GM19455 (cell line): ENCODE data around the gene DUSP28.
"Not testable (repeated sequence)": the region's sequence is repeated elsewhere in the genome, so short reads cannot be mapped to it uniquely, and the experiment has no call there.

ENCODE experiments used
- ATAC-seq: cut with Tn5 transposase; IDR thresholded peaks from one replicate; pipeline ENCODE4 v1.9.1; 2021; ENCODE audit not compliant: unreplicated experiment

DUSP28 gene

DNA sequence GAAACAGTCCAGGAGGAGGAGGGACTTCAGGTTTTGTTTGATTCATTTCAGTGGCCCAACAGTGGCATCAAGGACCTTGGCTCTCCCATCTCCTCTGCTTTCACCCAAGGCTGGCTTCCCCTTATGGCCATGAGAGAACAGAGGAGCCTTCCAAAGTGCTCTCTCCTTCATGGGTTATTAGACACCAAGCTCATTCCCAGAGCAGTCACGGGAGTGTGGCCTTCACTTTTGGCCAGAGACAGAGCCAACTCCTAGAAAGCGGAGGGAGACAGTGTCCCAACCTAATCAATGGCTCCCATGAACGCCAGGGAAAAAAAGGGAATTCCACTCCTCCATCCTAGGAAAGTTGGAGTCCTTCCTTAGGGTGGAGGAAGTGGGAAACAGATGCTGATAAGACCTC, 871 bp upstream of the DUSP28 start:
- no peak for ATAC-seq

GRCh38 chr2:240560480-240561324, 545 bp downstream of the DUSP28 start:
- ATAC-seq: peak; percentile 56

DNA sequence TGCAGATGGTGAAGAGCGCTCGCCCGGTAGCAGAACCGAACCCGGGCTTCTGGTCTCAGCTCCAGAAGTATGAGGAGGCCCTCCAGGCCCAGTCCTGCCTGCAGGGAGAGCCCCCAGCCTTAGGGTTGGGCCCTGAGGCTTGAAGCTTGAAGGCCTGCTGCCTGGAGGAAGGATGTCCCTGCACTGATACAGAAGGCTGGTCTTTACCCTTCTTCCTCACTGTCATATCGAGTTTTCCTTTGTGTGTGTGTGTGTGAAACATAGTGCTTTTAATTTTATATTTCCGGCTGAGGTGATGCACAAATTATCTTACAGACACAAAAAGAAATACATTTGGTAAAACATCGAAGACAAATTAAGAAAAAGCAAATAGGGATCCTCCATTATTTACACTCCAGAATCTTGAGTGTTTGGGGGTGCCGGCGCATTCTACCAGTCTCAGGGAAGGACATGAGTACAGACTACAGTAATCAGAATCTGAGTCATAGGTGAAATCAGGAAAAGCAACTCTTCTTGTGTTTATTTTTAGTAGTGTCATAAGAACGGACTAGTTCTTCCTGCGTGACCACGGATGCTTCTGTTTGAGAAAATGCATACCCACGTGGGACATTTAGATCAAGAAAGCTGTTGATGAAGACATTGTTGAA, 1.3 kb downstream of the DUSP28 start:
- peak; percentile 3 for ATAC-seq

DNA sequence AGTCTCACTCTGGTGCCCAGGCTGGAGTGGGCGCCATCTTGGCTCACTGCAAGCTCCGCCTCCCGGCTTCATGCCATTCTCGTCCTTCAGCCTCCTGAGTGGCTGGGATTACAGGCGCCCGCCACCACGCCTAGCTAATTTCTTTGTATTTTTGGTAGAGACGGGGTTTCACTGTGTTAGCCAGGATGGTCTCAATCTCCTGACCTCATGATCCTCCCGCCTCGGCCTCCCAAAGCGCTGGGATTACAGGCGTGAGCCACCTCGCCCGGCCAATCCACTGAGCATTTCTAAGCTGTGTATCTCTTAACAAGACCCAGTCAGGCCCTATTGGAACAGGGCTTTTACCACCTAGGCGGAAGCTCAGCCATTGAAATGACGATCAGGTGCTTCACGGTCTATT, 3.1 kb downstream of the DUSP28 start:
- not testable (repeated sequence) for ATAC-seq

DNA sequence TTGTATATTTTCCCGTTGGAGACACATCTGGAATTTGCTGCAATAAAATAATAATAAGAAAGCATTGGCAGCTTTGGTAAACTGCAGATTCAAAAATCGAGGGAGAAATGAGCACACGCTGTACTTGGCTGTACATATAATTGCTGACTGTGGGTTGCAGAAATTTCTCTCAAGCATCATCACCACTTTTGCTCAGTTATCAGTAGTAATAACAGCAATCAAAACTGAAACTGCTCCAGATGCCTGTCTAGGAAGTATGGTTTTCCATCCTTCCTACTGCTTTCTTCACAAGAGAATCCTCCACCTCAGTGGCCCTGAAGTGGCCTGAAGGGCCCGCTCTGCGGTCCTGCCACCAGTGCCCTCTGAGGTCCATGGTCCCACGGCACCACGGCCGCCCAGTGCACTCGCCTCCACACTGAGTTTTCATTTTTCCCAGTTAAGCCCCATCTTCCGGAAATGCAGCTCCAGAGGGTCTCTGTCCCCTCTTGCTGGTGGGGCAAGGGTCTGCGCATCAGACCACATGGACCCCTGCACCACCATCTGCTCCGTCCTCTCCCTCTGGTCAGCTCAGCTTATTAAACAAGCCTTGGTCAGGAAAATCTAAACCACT, 3.9 kb downstream of the DUSP28 start:
- no peak for ATAC-seq

- no peak for ATAC-seq
Measured at GRCh38 chr2:240564561-240565332, 4.6 kb downstream of the DUSP28 start.

GRCh38 chr2:240565333-240566202, 5.4 kb downstream of the DUSP28 start:
- ATAC-seq: peak; percentile 37

GRCh38 chr2:240566203-240567136, 6.3 kb downstream of the DUSP28 start:
- peak; percentile 46 for ATAC-seq

DNA sequence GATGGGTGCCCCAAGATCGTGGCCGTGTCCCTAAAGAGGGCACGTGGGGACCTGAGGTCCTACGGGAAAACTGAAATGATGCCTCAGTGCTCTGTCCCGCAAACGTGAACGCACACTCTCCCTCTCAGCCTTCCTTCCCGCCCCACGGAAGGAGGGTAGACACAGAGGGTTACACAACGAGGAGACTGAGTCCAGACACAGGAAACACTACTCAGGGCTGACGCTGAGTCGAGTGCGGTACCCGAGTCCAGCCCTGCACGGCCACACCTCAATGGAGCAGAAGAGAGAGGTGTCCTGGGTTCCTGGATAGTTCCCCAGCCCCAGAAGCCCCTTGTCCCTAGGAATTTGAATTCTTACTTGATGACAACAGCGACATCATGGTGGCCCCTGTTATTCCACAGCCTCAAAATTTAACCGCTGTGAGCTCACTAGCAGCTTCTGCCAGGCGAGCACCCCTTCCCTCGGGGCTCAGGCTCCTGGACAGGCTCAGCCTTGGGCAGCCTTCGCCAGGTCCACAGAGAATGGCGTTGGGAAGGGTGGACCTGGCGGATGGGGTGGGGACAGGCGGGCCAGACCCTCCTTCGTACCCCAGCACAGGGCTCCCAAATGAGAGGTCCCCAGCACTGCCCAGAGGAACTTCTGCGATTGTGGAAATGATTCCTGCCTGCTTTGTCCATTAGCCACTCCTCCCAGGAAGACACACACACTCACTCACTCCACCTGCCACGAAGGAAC, 7.1 kb downstream of the DUSP28 start:
- ATAC-seq: no peak

- peak; percentile 25 for ATAC-seq
Measured at GRCh38 chr2:240567872-240568677, 7.9 kb downstream of the DUSP28 start, which contains the start of gene RNPEPL1. Gene RNPEPL1 (plus strand): TSS chr2:240568484. CDS start chr2:240568587, 103 bp downstream.

DNA sequence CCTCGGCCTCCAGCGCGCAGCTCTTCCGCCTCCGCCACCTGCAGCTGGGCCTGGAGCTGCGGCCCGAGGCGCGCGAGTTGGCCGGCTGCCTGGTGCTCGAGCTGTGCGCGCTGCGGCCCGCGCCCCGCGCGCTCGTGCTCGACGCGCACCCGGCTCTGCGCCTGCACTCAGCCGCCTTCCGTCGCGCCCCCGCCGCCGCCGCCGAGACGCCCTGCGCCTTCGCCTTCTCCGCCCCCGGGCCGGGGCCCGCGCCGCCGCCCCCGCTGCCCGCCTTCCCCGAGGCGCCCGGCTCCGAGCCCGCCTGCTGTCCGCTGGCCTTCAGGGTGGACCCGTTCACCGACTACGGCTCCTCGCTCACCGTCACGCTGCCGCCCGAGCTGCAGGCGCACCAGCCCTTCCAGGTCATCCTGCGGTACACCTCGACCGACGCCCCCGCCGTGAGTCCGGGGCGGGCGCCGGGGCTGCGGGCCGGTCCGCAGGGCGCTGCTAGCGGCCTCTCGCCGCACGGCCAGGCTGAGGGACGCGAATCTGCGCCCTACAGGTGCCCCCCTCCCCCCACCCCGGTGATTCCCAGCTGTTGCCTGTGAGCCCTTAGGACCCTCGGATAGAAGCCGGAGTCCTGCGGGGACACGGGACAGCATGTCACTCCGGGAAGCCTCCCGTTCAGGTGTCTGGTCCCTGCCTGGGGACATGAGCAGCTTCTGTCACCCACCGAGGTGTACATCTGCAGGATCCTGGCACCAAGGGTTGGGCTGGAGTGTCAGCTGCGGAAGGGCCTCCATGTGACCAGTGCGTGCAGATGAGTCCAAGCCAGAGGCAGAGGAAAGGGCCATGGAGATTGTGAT, 8.7 kb downstream of the DUSP28 start:
- no peak for ATAC-seq

DNA sequence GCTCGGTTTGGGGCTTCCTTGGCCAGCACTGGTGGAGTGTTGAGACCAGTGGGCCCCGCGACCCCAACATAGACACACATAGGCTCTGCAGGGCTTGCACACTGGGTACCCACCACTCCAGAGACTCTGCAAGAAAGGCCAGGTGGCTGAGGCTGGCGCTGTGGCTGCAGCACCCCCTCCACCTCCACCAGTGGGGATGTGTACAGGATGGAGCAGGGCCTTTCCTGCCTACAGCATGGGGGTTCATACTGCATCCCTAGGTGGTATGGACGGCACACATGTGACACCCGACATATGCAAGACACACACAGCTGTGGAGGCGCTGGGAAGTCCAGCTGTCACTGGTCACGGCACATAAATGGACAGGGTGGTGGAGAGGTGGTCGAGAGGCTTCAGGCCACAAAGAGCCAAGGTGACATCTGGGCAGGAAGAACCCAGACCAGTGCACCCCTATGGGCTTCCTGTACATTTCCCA, 9.4 kb downstream of the DUSP28 start:
- no peak for ATAC-seq

DNA sequence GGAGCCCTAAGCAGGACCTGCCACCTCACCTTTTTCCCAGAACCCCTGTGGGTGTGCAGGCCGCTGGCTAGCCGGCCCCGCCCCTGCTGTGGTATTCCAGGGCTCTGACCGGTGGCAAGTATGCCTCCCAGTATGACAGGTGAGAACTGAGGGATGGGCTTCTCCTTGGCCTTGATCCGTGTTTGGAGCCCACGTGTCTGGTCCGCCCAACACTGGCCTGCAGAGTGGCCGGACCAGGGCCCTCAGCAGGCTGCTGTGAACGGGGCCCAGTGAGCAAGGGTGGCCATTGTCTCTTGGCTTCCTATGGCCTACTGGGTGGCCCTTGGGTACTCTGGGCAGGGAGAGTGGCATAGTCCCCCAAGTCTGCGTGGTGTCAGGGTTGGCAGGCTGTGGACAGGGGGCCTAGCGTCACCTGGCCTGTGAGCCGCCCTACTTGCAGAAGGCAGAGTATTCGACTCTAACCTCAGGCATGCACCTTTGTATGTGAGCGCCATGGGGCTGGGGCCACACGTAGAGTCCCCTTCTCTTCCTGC, 9.9 kb downstream of the DUSP28 start:
- ATAC-seq: no peak

DNA sequence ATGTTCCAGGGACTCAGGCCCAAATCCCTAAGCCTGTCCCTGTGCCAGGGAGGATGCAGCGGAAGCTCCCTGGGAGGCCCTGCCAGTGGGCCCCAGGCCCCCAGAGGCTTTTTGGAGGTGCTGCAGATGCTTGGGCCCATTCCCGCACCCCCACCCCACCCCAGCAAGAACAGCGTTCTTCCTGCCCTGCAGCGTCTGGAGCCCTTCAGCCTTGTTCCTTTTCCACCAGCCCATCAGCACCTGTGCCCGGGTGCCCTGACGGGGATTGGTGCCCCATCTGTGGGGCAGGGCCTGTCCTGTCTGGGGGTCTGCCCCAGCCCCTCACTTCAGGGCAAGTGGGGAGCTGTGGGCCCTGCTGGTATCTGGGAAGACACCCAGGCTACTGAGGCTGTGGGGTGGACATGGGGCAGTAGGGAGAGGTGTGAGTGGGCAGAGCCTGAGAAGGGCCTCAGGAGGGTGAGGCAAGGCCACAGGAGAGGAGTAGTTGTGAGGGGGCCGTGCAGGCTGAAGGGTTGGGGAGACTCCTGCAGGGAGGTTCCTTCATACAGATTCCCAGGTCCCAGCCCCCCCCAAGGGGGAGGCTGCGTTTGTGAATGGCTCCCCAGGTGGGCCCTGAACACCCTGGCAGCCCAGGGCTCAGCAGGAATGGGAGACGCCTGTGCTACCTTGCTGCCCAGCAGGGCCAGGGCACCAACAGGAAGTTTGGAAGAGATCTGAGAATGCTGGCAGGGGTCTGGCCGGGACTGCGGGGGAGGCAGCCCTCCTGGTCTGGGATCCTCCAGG, 10.6 kb downstream of the DUSP28 start:
- no peak for ATAC-seq

- no peak for ATAC-seq
Measured at GRCh38 chr2:240571314-240571973, 11.3 kb downstream of the DUSP28 start.
